HG02588 (cell line): ENCODE data around the gene ANXA1.
"Not testable (repeated sequence)": the region's sequence is repeated elsewhere in the genome, so short reads cannot be mapped to it uniquely, and the experiment has no call there.

ENCODE experiments used
- ATAC-seq: cut with Tn5 transposase; IDR thresholded peaks from one replicate; pipeline ENCODE4 v1.9.1; 2021; ENCODE audit warnings: mild to moderate bottlenecking, moderate library complexity; ENCODE audit not compliant: unreplicated experiment

The ANXA1 gene

DNA sequence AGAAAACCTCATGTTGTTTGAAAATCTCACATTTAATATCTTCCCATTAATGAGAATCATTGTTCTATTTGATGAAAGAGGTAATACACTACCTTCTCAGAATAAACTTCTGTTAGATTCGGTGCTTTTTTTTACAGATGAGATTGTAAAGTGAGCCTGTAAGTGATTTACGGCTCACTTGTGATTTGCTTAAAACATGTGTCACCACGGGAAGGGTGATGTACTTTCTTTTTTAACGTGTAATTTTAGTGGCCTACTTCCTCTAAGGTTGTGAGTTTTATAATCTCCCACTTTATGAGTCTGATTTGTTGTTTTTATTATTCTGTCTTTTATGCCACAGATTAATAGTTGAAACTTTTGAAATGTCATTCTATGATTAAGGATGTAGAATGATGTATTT is 15.9 kb downstream of the ANXA1 start:
- ATAC-seq = no peak

DNA sequence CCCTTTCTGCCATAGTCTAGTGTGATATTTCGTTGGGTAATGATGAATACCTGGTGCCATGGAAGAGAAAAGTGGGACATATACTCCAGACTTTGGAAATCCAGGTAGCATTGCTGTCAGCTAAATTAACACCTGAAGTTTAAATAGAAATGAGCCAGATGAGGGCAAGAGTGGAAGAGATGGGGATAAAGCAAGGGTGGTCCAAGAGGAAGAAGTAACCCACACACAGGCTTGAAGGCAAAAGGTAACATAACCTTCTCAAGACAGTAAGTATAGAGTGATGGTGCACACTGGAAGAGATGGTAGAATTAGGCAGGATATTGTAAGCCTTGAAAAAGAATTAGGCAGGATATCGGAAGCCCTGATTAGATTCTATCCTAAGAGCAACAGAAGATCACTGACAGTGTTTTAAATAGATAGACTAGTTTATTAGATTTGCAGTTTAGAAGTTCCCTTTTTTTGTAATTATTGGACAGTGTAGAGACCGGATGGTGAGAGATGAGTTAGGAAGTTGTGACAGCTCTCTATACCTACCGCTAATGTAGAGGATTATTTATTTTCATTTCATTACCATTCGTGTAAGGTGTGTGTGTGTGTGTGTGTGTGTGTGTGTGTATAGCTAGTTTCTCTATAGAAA is 16.8 kb downstream of the ANXA1 start:
- ATAC-seq = no peak

DNA sequence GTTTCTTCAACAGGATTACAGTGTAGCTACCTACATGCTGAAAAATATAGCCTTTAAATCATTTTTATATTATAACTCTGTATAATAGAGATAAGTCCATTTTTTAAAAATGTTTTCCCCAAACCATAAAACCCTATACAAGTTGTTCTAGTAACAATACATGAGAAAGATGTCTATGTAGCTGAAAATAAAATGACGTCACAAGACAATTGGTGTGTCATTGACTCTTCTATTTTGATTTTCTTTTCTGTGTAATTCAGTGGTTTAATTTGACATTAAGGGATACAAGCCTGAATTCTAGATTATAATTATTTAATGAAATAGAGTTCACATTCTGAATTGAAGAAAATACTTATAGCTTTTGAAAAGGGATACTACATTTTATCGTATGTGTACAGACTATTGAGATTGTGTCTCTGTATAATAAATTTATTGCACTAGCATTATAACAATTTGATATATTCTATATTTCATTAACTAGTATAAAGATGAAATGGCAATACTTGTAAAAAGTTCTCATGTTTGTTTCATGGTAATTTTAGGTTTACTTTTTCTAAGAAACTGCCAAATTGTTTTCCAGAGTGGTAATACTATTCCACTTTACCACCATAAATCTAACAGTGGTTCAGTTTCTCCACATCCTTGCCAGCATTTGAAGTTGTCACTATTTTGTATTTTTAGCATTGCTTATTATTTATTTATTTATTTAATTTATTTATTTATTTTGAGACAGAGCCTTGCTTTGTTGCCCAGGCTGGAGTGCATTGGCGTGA is 18.7 kb downstream of the ANXA1 start:
- no peak for ATAC-seq

DNA sequence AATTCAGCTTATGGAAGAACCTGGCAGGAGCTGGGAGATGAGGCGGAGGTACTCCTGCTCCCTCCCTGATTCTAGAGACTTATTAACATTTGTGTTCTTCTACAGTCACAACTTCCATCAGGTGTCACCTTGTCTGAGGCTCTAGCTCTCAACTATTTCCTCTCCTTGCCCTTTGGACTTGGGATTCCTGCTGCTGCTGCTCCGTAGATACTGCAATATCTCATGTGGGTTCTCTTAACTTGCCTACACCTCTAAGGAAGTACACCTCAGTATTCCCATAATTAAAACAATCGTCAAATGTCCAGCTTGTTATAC is 21.2 kb downstream of the ANXA1 start:
- no peak for ATAC-seq

DNA sequence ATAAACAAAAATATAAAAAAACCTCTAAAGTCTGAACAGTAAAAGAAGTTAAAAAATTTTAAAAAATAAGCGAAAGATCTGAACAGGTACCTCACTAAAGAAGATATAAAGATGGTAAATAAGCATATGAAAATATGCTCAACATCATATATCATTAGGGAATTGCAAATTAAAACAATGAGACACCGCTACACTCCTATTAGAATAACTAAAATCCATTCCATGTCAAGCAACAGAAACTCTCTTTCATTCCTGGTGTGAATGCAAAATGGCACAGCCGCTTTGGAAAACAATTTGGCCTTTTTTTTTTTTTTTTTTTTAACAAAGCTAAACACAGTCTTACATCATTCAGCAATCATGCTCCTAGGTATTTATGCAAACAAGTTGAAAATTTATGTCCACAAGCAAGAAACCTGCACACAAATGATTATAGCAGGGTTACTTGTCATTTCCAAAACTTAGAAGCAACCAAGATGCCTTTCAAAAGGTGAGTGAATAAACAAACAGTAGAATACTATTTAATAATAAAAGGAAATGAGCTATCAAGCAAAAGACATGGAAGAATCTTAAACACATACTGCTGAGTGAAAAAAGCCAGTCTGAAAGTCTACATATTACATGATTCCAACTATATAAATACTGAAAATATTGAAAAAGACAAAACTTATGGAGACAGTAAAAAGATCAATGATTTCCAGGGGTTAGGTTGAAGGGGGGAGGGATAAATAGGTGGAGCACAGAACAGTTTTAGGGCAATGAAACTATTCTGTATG is 22.1 kb downstream of the ANXA1 start:
- ATAC-seq = no peak

DNA sequence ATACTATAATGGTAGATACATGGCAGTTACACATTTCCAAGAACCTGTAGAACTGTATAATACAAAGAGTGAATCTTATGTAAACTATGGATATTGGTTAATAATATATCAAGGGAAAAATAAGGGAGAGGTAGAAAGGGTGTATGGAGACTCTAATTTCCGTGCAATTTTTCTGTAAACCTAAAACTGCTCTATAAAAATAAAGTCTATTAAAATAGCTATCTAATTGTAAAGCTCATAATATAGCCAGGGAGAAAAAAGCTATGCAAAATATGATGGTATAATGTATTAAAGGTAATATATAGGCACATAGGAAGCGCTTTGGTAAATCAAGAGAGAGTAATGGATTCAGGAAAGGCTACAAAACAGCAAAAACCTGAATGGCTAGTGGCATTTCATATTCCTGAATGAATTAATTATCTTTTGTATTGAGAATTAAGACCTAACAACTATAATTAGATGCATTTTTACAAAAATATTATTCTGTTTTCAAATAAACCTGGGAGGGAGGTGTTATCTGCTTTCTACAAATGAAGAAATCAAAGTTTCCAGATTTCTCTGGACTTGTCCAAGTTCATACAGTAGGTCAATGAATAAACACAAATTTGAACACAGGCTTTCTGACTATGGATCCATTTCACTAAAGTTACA is 22.8 kb downstream of the ANXA1 start:
- ATAC-seq = no peak

DNA sequence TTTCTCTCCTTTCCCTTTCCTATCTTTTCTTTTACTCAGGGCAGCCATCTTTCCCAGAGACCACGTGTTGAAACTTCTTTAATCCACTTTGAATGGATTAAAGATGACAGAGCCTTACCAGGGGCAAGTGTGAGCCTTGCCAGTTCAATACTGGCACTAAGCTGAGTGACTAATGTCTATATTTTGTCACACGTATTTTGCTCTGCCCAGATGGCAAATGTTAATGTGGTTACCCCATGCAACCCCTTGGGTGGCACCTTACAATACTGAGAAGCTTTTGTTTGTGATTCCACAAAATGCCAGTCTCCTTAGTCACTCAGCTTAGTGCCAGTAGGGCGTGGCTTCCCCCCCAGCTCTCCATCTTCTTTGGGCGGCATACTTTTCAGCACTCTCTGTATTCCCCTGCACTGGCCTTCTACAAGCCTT is 24.8 kb downstream of the ANXA1 start:
- ATAC-seq = no peak

DNA sequence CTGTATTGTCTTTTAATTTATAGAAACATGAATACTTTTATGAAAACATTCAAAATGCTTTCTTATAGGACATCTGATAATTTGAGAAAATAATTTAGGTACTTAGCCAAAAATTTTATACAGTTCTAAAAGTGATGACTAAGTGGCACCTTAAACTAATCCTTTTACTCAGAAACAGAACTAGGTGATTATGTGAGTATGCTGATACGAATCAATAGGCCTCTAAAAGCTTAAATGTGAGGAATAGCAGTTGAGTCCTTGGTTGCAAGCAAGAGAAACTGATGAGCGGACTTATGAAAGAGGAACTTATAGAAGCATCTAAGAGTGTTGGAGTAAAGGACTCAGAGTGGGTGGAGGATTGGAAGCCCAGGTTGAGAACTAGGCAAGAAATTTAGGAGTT is 26.4 kb downstream of the ANXA1 start:
- no peak for ATAC-seq

DNA sequence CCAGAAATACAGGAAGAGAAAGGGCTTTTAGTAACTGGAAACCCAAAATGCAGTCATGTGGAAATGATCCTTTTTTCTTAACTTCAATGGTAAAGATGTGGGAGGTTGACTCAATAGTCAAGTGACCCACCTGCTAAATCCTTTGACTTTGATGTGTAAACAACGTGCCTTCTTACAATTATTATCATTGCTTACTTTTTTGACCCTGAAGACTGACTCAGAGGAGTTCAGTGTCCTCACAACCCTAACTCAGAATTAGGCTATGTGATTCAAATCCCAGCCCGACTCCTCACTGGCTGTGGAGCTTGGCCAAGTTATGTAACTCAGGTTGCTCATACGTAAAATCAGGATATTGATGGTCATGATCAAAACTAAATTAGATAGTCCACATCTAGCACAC is 27.9 kb downstream of the ANXA1 start:
- no peak for ATAC-seq

DNA sequence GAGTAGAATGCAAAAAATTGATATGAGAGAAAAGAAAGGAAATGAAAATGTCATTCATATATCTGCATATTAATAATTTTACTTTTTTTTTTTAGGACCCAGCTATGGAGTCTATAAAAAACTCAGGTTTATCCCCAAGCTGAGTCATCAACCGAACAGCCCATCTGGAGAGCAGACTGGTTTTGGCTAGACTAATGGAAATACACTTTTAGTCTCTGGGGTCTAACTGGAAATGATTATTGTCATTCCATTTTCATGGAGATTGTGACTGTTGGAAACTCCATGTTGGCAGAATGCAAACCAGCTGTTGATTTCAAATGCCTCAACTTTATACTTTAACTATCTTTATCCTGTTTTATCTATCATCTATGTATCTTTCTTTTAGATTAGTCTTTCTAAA is 28.7 kb downstream of the ANXA1 start:
- no peak for ATAC-seq

DNA sequence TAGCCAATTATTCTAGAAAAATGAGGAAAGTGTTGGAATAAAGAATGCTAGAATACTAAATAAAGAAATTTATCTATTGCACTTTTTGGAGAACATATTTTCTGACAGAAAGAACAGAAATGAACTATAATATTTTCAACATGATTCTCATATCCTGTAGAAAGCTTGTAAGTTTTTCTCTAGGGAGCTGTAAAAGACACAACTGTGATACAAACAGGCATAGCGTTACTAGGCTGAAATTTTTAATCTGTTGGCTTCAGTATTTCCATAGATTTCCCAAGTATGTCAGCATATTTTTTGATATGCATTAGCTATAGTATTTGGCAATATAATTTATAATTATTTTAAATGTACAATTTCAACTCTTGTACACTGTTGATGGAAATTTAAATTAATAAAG is 31.3 kb downstream of the ANXA1 start:
- ATAC-seq = no peak

DNA sequence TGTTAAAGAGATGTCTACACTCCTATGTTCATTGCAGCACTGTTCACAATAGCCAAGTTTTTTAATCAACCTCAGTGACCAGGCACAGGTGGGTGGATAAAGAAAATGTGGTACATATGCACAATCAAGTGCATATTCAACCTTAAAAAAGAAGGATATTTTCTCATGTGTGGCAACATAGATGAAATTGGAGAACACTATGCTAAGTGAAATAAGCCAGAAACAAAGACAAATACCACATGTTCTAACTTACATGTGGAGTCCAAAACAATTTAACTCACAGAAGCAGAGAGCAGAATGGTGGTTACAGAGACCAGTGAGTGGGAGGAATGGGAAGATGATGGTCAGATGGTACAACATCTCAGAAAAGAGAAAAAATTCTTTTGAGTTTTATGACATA is 31.8 kb downstream of the ANXA1 start:
- ATAC-seq = no peak

DNA sequence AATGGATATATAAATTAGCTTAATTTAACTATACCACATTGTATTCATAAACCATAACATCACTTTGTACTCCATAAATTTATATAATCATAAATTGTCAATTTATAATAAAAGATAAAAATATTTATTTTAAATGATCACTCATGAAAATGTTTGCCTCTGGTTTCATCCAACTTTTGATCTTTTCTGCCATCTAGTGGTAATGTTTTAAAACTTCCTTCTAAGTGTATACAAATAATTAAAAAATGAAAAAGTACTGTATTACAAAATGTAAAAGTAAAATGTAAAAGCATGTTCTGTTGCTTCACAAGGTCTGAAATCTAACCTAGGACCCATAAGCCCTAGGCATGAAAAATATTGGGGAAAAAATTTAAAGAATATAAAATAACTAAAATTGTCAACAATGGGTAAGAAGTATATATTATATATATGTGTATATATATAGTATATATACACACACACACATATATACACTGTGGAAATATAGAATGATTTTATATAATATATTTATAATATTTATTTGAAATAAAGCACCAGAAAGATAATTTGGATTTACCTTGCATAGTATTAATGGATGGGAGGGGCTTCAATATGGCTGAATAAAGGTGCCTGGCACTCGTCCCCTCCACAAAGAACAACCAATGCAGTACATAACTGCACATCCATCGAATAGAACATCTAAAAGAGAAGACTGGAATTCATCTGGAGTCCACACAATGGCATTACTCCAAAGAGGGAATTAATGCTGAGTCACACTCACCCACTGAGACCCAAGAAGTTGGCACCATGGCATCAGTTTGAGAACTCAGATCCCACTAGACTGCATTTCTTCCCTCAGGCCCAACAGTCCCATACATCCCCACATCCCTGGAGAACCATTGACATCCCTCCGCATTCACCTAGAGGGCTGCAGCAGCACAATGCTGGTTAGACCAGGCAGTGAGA is 32.5 kb downstream of the ANXA1 start:
- no peak for ATAC-seq

DNA sequence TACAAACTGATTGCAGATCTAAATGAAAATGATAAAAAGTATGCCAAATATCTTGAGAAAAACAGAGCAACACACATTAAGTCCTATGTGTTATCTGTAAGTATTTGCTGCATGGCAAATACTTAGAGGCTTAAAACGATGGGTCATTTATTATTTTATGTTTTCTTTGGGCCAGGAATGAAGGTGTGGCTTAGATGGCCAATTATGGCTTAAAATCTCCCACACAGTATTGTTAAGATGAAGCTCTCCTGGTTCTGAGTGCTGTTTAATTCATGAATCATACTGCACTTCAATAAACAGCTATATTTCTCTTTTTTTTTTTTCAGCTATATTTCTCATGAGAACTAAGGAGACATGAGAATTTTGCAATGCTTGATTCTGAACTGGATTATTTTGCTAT is 39.4 kb downstream of the ANXA1 start:
- not testable (repeated sequence) for ATAC-seq

DNA sequence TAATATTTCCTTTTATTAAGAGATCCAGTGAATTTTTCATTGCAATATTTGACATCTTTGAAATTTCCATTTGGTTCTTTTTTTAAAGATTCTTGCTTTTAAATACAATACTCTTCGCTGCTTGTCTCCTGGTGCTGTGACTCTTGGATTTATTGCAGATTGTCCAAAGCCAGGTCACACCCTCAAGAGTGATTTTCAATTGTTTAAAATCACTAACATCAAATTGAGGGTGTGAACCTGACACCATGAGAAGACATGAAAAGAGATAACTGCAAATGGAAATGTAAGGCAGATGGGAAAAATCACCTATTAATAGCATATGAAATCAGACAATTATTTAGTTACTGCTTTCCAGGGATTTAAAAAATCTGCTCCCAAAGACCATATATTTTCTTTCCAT is 42.6 kb downstream of the ANXA1 start:
- ATAC-seq = no peak

DNA sequence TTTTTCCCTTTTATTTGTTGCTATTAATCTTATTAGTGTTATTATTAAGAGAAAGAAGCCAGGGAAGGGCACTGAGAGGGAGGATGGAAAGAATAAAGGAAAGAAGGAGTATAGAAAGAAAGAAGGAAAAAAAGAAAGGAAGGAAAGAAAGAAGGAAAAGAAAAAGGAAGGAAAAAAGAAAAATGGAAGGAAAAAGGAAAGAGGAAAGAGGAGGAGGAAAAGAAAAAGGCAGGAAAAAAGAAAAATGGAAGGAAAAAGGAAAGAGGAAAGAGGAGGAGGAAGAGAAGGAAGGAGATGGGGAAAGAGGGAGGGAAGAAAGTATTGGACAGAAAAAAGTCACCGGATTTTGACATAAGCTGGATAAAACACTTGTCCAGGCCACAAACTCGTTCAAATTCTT is 47.8 kb downstream of the ANXA1 start:
- no peak for ATAC-seq

DNA sequence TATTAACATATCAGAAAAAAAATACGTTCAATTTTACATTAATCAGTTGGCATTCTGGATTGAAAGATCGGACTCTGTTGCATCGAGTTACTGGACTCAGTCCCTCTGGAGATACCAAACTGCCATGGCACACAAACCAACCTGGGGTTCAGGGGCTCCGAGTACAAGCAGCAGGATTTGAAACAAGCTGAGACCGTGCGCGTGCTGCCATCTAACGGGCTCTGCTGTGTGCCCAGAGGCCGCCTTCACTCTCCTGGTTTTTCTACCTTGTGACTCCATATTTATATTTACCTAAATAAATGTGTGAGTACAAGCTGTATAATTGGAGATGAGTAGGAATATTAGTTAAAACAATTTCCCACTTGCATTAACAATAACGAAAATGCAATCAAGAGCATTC is 48.2 kb downstream of the ANXA1 start:
- ATAC-seq = no peak

DNA sequence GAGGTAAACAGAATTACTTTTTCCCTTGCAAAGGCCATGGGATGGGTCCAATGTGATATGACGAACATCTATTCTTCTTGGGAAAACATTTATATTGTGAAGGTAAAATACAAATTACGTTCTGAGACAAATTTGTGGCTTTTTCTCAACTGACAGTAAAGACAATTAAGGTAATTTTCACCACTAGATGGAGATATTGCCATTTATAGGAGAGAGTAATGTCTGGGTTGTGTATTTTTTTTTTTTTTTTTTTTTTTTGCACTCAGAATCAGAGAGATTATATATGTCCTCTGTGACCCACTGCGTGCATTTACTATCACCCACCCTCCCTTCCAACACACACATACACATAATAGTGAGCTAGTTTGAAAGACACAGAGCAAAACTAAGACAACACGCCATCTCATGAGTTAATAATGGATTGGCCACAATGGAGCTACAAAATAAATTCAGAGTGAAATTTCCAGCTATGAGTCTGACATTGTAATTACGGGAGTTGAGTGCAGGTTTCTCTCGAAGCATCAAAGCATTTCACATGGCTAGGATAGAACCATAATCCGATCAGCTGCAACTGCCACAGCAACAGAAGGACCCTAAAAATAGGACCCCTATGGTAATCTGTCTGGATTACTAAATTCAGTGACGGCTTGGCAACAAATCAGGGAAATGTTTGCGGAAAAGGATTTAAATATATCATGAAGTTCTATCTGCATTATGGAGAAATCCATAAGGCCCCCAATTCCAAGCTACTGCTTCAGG is 49.2 kb downstream of the ANXA1 start:
- ATAC-seq = no peak

DNA sequence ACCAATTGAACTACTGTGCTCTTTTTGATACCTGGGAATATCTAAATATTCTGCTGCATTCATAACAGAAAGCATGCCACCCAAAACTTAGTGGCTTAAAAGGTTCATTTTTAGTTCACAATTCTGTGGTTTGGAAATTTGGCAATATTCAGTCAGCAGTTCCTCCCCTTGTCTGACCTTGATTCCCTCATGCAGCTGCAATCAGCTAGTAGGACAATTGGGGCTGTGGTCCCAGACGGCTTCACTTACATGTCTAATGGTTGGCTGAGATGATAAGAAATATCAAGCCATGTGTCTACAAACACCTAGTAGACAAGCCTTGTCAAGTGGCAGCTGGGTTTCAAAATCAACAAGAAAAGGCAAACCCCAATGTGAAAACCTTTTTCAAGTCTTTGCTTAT is 51.3 kb downstream of the ANXA1 start:
- ATAC-seq = no peak

DNA sequence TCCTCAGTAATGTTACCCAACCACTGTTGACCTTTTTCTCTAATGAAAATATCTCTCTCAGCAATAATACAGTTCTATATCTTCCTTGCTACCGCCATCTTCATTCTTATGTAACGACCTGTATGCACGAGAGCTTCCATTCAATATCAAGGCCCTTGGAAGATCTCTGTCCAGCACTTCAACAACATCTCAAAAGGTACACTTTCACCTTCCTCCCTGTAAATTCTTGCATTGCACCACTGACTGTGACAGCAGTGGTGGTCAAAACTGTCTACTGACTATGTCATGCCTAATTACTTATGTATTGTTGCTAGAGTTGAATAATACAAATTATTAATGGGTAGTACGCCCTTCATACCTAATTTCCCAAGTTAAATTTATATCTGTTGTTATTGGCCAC is 53.3 kb downstream of the ANXA1 start:
- ATAC-seq = no peak
